ENCODE data around the gene CECR2.

CECR2 gene

DNA sequence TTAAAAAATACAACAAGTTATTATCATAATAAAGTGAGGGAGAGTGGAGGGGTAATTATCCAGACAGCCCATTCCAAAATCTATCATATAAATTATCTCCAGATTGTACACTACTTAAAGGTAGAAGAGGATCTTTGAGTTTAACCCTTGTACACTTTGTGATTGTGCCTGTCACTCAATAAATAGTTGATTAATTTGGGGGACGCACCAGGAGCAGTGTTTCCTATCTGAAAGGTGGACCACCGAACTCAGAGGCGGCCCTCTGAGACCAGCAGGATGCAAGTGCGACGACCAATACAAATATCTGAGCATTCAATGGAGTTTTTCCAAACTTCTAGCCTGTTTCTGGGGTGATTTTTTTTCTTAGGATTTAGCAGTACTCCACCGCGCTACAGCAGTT is 1.1 kb upstream of the CECR2 start:
- DNase-seq (ENCODE audit: low spot score) (no peak), FAIRE-seq (no peak)

- no peak for FAIRE-seq
- no peak for DNase-seq (ENCODE audit: low spot score)
Observed at GRCh38 chr22:17368554-17369438, 464 bp upstream of the CECR2 start.

GRCh38 chr22:17370026-17370765 is 936 bp downstream of the CECR2 start:
- DNase-seq (ENCODE audit: low spot score), result no peak
- FAIRE-seq, result no peak

DNA sequence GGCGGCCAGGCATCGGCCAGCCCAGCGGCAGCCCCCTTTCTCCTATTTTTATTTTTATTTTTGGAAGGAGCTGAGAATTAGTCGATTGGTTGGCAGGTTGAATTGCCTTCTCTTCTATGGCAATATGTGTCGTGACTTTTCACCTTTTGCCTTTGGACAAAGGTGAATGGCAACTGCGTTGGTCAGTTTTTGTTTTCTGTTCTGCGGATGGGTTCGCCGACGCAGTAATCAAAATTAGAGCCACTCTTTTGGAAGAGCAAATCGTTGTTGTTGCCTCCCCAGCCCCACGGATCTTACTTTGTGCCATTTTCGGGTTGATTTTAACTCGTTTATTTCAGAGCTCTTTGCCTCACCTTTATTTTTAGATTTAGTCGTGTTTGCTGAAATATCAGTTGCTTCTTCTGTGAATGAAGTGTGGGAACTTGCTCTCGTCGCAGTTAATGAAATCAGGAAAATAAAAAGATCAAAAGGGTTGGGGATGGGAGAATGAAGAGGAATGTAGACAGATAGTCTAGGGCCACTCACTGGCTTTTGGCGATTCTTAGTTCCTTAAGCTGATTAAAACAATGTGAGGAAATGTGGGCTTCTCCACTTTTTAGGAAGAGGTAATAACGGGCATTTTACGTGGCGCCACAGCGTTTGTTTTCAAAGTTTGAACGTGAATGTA is 1.6 kb downstream of the CECR2 start:
- no peak for DNase-seq (ENCODE audit: low spot score)

GRCh38 chr22:17371448-17371847 is 2.2 kb downstream of the CECR2 start:
- no peak for DNase-seq (ENCODE audit: low spot score)
- FAIRE-seq, result no peak

More for the DNA sequence above, 1.6 kb downstream of the CECR2 start:
- FAIRE-seq, result no peak

DNA sequence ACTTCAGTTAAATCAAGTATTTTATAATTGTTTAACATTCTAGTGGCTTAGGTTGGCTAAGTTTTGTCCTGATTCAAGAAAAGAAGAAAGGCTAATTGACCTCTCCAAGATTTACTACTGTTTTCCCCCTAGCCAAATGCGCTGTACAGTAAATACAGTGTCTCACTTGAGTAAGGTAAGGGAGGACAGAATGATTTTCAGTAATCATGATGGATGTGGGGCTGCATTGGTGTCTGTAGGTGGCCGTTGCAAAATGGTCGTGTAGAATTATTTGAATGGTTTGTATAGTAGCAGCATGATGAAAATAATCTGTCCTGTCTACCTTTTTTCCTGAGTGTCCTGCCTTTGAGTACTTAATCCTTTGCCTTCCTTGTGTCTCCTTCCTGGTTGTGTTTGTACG is 4.6 kb downstream of the CECR2 start:
- no peak for FAIRE-seq
- no peak for DNase-seq (ENCODE audit: low spot score)

DNA sequence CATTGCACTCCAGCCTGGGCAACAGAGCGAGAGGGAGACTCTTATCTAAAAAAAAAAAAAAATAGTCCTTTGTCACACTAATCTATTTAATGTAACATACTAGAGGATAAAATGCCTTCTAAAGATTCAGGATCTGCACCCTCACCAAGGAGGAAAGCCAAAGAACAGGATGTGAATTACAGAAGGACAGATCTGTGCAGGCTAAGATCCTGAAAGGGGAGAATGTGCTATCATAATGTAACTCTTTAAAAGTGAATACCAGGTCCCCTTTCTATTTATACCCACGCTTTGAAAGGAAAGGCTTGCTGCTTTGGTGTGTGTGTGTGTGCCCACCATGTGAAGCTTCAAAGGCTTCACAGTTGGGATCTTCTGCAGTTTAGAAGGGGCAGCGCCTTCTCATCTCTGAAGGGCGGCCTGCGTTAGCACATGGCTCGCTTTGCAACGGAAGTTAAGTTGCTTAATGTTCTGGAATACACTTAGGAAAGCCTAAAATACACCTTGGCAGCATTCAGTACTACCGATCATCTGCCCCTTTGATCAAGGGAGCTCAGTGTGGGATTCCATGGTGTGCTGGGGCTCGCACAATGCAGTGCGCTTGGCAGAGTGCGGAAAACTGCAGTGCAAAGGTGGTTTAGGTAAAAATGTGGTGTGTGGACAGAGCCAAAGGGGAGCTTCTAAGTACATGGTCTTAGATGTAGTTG is 6.8 kb downstream of the CECR2 start:
- DNase-seq (ENCODE audit: low spot score) (no peak), FAIRE-seq (no peak)

DNA sequence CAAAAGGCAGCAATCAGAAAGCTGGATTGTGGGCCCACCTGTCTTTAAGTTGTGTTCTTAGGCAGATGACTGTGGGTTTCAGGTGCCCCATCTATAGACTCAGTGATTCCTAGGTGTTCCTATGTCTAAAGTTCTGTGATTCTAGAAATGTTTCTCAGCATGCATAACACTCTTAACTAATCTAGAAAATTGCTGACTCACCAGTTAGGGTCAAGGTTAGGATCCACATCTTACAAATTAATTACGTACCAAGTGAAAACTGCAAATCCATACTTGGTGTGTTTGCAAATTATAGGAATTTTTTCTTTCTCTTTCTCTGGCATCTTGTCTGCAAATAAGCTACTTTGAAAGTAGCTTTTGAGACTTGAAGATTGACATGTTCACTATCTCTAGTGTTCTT is 7.7 kb downstream of the CECR2 start:
- FAIRE-seq (no peak), DNase-seq (ENCODE audit: low spot score) (no peak)

GRCh38 chr22:17379944-17380343 is 10.7 kb downstream of the CECR2 start:
- no peak for FAIRE-seq

DNA sequence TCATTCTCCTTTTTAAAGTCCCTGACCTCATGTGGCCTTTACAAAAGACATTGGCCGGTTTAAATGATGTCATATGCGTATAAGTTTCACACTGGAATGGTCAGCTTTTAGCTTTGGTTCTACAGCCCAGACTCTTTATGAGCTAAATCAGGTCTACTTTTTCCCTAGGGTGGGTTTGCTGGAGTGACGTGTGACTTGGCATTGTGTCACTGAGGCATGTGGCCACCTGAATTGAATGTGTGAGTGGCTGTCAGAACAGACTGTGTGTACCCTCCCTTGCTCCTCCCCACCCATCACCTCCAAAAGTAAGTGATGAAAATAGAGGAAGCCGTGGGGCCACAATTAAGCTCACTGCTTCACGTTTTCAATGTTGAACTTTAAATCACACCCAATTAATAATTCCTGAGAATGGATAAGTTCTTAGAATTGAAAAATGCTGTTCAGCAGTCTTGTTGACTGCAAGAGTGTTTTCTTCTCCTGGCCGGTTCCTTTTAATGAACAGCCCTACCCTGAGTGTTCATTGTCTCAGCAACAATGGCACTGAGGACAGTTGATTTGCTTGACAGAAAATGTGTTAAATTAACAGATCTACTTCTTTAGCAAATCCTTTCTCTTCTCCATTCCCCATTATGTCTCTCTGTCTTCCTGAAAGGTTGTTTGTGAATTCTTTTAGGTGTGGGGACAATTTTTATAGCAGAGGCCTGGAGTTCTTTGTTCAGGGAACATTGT is 11.3 kb downstream of the CECR2 start:
- DNase-seq (ENCODE audit: low spot score) (no peak), FAIRE-seq (no peak)

More at GRCh38 chr22:17379944-17380343, 10.7 kb downstream of the CECR2 start:
- DNase-seq (ENCODE audit: low spot score), result no peak

DNA sequence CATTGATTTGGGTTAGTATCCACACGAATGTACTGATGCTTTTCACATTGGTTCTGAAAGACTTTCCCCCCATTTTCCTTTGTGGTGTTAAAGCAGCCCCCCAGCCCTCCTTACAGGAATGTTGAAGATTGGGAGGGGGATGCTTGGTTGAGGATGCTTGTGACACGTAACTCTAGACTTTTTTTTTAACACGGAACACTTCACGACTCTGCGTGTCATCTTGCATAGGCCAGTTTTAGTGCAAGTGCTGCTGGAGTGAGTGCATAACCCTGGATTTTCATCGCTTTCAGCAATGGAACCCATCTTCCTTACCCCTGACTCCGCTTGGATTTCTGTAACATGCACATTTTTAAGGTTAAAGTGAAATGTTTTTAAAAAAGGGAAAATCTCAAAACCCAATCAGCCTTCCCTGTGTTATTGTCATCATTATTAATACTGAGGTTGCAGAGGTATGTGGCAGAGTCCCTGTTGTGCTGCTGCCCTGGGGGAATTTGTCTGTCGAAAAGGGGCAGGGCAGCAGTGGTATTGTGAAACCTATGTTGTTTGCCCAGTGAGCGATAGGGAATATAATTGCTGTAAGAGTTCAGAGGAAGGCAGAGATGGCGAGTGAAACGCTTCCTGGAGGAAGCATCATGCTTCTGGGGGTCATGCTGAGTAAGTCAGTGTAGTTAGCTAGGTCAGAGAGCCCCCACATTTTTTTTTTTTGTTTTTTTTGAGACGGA is 12.1 kb downstream of the CECR2 start:
- no peak for DNase-seq (ENCODE audit: low spot score)
- FAIRE-seq, result no peak

DNA sequence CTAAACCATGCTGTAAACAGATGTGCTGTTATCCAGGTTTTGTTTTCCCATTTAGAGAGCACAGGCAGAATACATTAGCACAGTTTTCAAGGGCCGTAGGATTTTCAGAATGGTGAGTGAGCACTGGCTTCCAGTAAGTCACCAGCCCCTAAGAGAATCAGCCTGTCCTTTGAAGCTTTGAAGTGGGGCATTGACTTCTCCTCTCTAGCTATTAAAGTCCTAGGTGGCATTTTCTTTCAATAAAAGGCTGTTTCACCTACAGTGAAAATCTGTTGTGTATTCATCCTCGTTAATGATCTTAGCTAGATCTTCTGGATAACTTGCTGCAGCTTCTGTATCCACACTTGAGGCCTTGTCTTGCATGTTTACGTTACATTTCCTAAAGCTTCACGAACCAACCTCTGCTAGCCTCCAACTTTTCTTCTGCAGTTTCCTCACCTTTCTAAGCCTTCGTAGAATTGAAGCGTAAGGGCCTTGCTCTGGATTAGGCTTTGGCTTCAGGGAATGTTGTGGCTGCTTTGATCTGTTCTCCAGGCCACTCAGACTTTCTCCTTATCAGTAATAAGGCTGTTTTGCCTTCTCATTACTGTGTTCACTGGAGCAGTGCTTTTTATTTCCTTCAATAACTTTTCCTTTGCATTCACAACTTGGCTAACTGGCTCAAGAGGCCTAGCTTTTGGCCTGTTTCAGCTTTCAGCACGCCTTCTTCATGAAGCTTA is 15.5 kb downstream of the CECR2 start:
- FAIRE-seq, result no peak

GRCh38 chr22:17387356-17387755 is 18.1 kb downstream of the CECR2 start:
- no peak for DNase-seq (ENCODE audit: low spot score)
- FAIRE-seq, result no peak

More for the DNA sequence above, 15.5 kb downstream of the CECR2 start:
- no peak for DNase-seq (ENCODE audit: low spot score)

- DNase-seq (ENCODE audit: low spot score), result no peak
- FAIRE-seq, result no peak
Observed at GRCh38 chr22:17388235-17388634, 19.0 kb downstream of the CECR2 start.

- FAIRE-seq, result no peak
Observed at GRCh38 chr22:17390087-17390486, 20.8 kb downstream of the CECR2 start.

DNA sequence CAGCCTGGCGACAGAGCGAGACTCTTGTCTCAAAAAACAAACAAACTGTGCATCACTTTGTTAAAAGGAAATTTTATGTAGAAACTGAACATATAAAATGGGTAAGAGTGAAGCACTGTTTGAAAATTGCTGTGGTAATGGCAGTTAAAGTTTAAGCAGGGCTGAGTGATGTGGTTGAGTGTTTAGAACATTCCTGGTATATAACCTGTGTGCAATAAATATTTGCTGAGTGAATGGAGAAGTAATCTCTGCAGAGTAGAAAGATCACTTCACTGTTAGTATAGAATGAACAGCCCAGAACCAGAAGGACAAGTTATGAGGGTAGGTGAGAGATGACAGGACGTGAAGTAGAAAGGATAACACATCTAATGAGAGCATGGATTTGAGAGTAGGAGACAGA is 27.3 kb downstream of the CECR2 start:
- DNase-seq (ENCODE audit: low spot score), result no peak
- no peak for FAIRE-seq

More at GRCh38 chr22:17390087-17390486, 20.8 kb downstream of the CECR2 start:
- DNase-seq (ENCODE audit: low spot score), result no peak

DNA sequence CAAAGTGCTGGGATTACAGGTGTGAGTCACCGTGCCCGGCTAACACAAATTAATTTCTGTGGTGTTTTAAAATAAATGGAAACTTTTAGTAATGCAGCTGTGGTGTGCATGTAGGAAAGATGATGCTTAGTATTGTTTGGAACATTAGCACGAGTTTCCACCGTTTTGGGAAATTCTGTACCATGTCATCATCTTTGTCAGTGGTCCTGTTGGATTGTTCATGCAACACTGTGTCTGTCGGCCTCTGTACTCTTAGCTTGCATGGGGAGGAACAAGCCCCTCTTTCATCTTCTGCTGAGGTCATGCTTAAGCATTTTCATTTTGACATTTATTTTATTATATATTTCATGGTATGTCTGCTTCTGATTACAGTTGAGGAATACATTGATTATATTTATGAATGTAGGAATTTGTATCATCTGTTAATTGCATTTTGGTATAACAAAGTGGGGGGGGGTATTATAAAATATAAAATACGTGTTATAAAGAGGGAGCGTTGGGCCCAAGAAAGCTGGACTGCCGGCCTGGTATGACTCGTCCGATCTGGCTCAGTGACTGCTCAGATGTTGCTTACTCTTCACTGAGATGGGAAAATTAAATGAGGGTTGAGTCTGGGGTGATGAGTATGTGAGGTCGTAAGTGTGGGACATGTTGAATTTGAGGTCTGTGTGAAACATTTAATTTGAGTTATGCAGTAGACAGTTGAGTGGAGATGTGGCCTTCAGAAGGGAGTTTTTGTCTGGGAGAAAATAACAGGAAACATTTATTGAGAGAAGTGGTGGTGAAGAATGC is 28.7 kb downstream of the CECR2 start:
- FAIRE-seq (no peak), DNase-seq (ENCODE audit: low spot score) (no peak)

- DNase-seq (ENCODE audit: low spot score) (no peak), FAIRE-seq (no peak)
Observed at GRCh38 chr22:17400305-17400704, 31.0 kb downstream of the CECR2 start.

- DNase-seq (ENCODE audit: low spot score) (no peak), FAIRE-seq (no peak)
Observed at GRCh38 chr22:17401728-17402127, 32.5 kb downstream of the CECR2 start.
